Measurements from ENCODE around the gene GOLGA7B. TPM values are rescaled to one million over a fixed set of nuclear protein-coding genes. Genes with fewer than 3 reads are reported as not detected.

The GOLGA7B gene
- total RNA-seq, 1 experiment from 2014 or later, result 1.1 TPM

- H3K79me2 ChIP-seq (ENCODE audit: low read depth), result no peaks in the 10 kb centered on the region
- no peak for DNase-seq
- peaks cover 39% of the 10 kb centered on the region for H3F3A ChIP-seq (ENCODE audit: insufficient read depth, low read depth)
- no peak overlapping the region for H2AFZ ChIP-seq
- no TSS peak for BruUV-seq (replicated peaks)
- ChIA-PET POLR2A (ENCODE audit: unreplicated experiment) (no interaction called here), CTCF (no interaction called here)
- H4K20me1 ChIP-seq (ENCODE audit: insufficient read depth), result no peaks in the 10 kb centered on the region
- no peaks in the 10 kb centered on the region for H3K9me2 ChIP-seq (ENCODE audit: insufficient read depth)
- intact Hi-C loops (cut with micrococcal nuclease; ENCODE audit: unreplicated experiment), result no loop called here
- H3K27ac ChIP-seq, result peak overlapping the region; percentile 97
- no peaks in the 10 kb centered on the region for H3K9me3 ChIP-seq (ENCODE audit: insufficient read depth, low read depth)
- H3K4me1 ChIP-seq (replicated peaks; ENCODE audit: insufficient read depth), result peaks cover 51% of the 10 kb centered on the region
- TF ChIP-seq EZH2 (IDR thresholded peaks at IDR 0.05; ENCODE audit: low read depth) (no peak), CTCF (conservative IDR thresholded peaks at IDR 0.05) (no peak)
- no peaks in the 10 kb centered on the region for H3K36me3 ChIP-seq (ENCODE audit: low read depth)
- H3K4me2 ChIP-seq, result peak overlapping the region; percentile 64; the same call in 1 of the 2 replicates
- H3K4me3 ChIP-seq, result no peak overlapping the region
- no peaks in the 10 kb centered on the region for H3K27me3 ChIP-seq (ENCODE audit: insufficient read depth, low read depth)
Measured at GRCh38 chr10:97811958-97812357, 37.7 kb upstream of the GOLGA7B start.

DNA sequence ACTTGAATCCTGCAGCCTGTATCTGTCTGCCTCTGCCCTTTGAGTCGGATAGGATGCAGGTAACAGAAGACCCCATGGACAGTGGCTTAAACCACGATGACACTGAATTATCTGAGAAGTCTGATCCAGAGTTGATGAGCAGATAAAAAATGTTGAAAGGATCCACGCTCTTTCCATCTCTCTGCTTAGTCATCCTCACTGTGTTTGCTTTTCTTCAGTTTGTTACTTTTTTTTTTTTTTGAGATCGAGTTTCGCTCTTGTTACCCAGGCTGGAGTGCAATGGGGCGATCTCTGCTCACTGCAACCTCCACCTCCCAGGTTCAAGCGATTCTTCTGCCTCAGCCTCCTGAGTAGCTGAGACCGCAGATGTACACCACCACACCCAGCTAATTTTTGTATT, 36.9 kb upstream of the GOLGA7B start:
- POLR2A ChIA-PET (ENCODE audit: unreplicated experiment), result no interaction called here
- Histone ChIP-seq H3K36me3 (ENCODE audit: low read depth) (no peaks in the 10 kb centered on the region), H3F3A (ENCODE audit: insufficient read depth, low read depth) (peaks cover 39% of the 10 kb centered on the region), H3K9me2 (ENCODE audit: insufficient read depth) (no peaks in the 10 kb centered on the region), H3K4me2 (peak overlapping the region; percentile 64), H3K27ac (peak overlapping the region; percentile 97), H3K79me2 (ENCODE audit: low read depth) (no peaks in the 10 kb centered on the region), H2AFZ (0 out of 2 replicates have a peak overlapping the region, but pooled peaks have one; percentile 11), H3K4me1 (replicated peaks; ENCODE audit: insufficient read depth) (peaks cover 51% of the 10 kb centered on the region), H3K4me3 (no peak overlapping the region), H3K9me3 (ENCODE audit: insufficient read depth, low read depth) (no peaks in the 10 kb centered on the region), H4K20me1 (ENCODE audit: insufficient read depth) (no peaks in the 10 kb centered on the region), H3K27me3 (ENCODE audit: insufficient read depth, low read depth) (no peaks in the 10 kb centered on the region)
- BruUV-seq (replicated peaks), result no TSS peak
- CTCF ChIA-PET, result interaction anchor here (0.7 kb wide), 1 partner anchor 22 kb away, joined by 4 read pairs; no protein-coding TSS in a partner anchor
- intact Hi-C loops (cut with micrococcal nuclease; ENCODE audit: unreplicated experiment), result no loop called here
- TF ChIP-seq CTCF (conservative IDR thresholded peaks at IDR 0.05), result no peak
- TF ChIP-seq EZH2 (IDR thresholded peaks at IDR 0.05; ENCODE audit: low read depth), result no peak
- peak in 1 of 2 experiments; percentile 40 for DNase-seq

DNA sequence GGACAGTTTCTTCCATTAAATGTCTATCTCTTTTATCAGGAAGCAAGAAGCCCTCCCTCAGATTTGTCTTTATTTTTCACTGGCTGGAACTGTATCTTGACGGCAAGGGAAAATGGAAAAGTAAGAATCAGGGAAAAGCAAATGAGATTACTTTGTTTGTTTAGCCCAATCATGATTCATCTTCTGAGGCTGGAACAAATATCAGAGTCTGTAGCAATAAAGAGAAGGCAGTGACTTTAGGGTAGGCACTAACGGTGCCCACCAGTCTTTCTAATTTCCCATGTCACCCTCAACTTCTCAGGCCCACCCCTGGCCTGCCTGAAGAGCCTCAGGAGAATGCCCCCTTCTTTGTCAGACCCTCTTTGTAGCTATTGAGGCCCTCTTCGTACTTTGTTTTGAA, 36.3 kb upstream of the GOLGA7B start:
- Histone ChIP-seq H3K4me3 (no peak overlapping the region), H4K20me1 (ENCODE audit: insufficient read depth) (no peaks in the 10 kb centered on the region), H3K4me2 (peak overlapping the region; percentile 64), H3F3A (ENCODE audit: insufficient read depth, low read depth) (peaks cover 39% of the 10 kb centered on the region), H3K9me2 (ENCODE audit: insufficient read depth) (no peaks in the 10 kb centered on the region), H3K36me3 (ENCODE audit: low read depth) (no peaks in the 10 kb centered on the region), H3K27ac (peak overlapping the region; percentile 97), H3K79me2 (ENCODE audit: low read depth) (no peaks in the 10 kb centered on the region), H3K9me3 (ENCODE audit: insufficient read depth, low read depth) (no peaks in the 10 kb centered on the region), H3K27me3 (ENCODE audit: insufficient read depth, low read depth) (no peaks in the 10 kb centered on the region), H2AFZ (0 out of 2 replicates have a peak overlapping the region, but pooled peaks have one; percentile 11), H3K4me1 (replicated peaks; ENCODE audit: insufficient read depth) (peaks cover 51% of the 10 kb centered on the region)
- ChIA-PET CTCF (interaction anchor here (0.7 kb wide), 1 partner anchor 23 kb away, joined by 4 read pairs; no protein-coding TSS in a partner anchor), POLR2A (ENCODE audit: unreplicated experiment) (interaction anchor here (0.7 kb wide), 1 partner anchor 48 kb away, joined by 3 read pairs; no protein-coding TSS in a partner anchor)
- intact Hi-C loops (cut with micrococcal nuclease; ENCODE audit: unreplicated experiment), result no loop called here
- no TSS peak for BruUV-seq (replicated peaks)
- no peak for DNase-seq
- TF ChIP-seq EZH2 (IDR thresholded peaks at IDR 0.05; ENCODE audit: low read depth) (no peak), CTCF (conservative IDR thresholded peaks at IDR 0.05) (no peak)
